Measurements from ENCODE around the gene SSTR5.

The SSTR5 gene

DNA sequence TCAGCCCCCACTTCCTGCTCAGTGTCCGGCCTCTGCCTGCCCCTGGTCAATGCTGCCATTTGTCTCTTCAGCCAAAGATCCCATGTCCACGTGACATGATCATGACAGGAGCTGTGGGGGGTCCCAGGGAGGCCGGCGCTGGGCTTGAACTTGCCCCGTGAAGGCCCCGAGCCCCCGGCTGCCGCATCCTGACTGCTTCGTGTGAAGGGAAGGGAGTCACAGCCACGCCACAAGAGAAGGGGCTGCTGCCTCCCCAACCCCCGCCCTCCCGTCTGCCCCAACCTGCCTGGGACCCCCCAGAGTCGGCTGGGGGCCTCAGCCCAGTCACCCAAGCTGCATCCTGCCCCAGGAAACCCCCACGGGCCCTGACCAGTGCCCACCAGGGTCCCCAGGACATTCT is 14.3 kb upstream of the SSTR5 start:
- H3K4me3 ChIP-seq (ENCODE audit: low read depth, low read length) = no peak overlapping the region
- no peak for DNase-seq (ENCODE audit: low read depth, low spot score)
- in situ Hi-C loops (cut with HindIII; ENCODE audit: low sequenced_read_pairs) = no loop called here
- TF ChIP-seq, protein P1, sequence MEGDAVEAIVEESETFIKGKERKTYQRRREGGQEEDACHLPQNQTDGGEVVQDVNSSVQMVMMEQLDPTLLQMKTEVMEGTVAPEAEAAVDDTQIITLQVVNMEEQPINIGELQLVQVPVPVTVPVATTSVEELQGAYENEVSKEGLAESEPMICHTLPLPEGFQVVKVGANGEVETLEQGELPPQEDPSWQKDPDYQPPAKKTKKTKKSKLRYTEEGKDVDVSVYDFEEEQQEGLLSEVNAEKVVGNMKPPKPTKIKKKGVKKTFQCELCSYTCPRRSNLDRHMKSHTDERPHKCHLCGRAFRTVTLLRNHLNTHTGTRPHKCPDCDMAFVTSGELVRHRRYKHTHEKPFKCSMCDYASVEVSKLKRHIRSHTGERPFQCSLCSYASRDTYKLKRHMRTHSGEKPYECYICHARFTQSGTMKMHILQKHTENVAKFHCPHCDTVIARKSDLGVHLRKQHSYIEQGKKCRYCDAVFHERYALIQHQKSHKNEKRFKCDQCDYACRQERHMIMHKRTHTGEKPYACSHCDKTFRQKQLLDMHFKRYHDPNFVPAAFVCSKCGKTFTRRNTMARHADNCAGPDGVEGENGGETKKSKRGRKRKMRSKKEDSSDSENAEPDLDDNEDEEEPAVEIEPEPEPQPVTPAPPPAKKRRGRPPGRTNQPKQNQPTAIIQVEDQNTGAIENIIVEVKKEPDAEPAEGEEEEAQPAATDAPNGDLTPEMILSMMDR (IDR thresholded peaks at IDR 0.05; ENCODE audit: low read depth, low read length) = no peak

- in situ Hi-C loops (cut with HindIII; ENCODE audit: low sequenced_read_pairs) = no loop called here
- H3K4me3 ChIP-seq (ENCODE audit: low read depth, low read length) = no peak overlapping the region
- TF ChIP-seq, protein P1 (IDR thresholded peaks at IDR 0.05; ENCODE audit: low read depth, low read length) = no peak
- no peak for DNase-seq (ENCODE audit: low read depth, low spot score)
These were observed 13.2 kb upstream of the SSTR5 start for GRCh38 chr16:1059310-1059709.

- in situ Hi-C loops (cut with HindIII; ENCODE audit: low sequenced_read_pairs) = no loop called here
- TF ChIP-seq, protein P1 (IDR thresholded peaks at IDR 0.05; ENCODE audit: low read depth, low read length) = no peak
- DNase-seq (ENCODE audit: low read depth, low spot score) = no peak
- H3K4me3 ChIP-seq (ENCODE audit: low read depth, low read length) = no peak overlapping the region
These were observed 11.9 kb upstream of the SSTR5 start for GRCh38 chr16:1060416-1061340.

- in situ Hi-C loops (cut with HindIII; ENCODE audit: low sequenced_read_pairs) = no loop called here
- TF ChIP-seq, protein P1 (IDR thresholded peaks at IDR 0.05; ENCODE audit: low read depth, low read length) = no peak
- no peak for DNase-seq (ENCODE audit: low read depth, low spot score)
- no peak overlapping the region for H3K4me3 ChIP-seq (ENCODE audit: low read depth, low read length)
These were observed 10.6 kb upstream of the SSTR5 start for GRCh38 chr16:1061769-1062505.

DNA sequence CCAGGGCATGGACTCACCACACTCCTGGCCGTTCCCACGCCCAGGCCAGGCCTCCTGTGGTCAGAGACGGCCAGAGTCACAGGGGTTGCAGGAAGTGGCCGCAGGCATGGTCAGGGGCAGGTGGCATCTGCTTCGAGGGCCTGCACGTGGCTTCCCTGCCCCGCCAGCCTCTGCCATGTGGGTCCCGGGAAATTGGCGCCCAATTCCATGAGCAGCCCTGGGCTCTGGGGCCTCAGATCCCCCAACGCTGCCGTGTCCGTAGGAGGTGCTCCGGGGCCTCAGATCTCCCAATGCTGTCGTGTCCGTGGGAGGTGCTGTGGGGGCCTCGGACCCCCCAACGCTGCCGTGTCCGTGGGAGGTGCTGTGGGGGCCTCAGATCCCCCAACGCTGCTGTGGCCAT is 9.7 kb upstream of the SSTR5 start:
- DNase-seq (ENCODE audit: low read depth, low spot score) = no peak
- no peak overlapping the region for H3K4me3 ChIP-seq (ENCODE audit: low read depth, low read length)
- TF ChIP-seq, protein P1 (IDR thresholded peaks at IDR 0.05; ENCODE audit: low read depth, low read length) = no peak
- in situ Hi-C loops (cut with HindIII; ENCODE audit: low sequenced_read_pairs) = no loop called here

GRCh38 chr16:1063728-1064127 is 8.8 kb upstream of the SSTR5 start:
- no peak for DNase-seq (ENCODE audit: low read depth, low spot score)
- TF ChIP-seq, protein P1 (IDR thresholded peaks at IDR 0.05; ENCODE audit: low read depth, low read length) = no peak
- in situ Hi-C loops (cut with HindIII; ENCODE audit: low sequenced_read_pairs) = no loop called here
- H3K4me3 ChIP-seq (ENCODE audit: low read depth, low read length) = no peak overlapping the region

All from astrocyte of the spinal cord (primary cell).